Activated CD8-positive, alpha-beta memory T cell treated with anti-CD3 and anti-CD28 coated beads, Interleukin-2, amount 50 U/mL, for 4 hours (primary cell): ENCODE measurements around the gene PCDH15.

Source experiments
- DNase-seq: peaks from one replicate; pipeline ENCODE4 v3.0.0-alpha.2; 2020

Gene PCDH15

DNA sequence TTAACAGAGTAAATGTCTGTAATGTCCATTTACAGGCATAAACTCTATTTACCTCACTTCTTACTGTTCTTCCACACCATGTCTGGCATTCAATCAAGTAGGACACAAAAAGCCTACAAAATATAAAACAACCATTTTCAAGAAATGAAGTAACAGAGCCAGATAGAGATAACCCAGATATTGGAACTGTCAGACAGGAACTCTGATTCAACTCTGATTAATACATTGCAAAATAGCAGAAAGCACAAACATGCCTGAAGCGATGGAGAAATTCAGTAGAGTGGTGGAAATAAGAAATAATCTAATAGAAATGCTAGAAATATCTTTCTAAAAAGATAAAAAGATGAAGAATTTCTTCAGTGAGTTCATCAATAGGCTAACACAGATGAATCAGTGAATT lies 964.4 kb downstream of the PCDH15 start:
- DNase-seq, result no peak

DNA sequence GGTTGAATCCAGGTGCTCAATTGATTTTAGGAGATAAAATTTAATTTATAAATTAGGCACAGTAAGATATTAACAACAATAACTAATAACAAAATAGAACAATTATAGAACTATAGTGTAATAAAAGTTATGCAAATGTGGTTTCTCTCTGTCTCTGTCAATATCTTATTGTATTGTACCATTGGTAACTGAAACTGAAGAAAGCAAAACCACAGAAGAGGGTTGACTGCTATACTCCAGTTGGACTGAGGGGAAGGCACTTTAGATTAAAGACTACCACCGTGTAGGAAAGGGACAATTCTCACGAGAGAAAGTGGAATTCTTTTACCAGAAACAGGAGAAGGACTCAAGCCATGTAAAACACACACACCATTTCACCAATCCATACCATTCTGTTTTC lies 967.1 kb downstream of the PCDH15 start:
- no peak for DNase-seq

DNA sequence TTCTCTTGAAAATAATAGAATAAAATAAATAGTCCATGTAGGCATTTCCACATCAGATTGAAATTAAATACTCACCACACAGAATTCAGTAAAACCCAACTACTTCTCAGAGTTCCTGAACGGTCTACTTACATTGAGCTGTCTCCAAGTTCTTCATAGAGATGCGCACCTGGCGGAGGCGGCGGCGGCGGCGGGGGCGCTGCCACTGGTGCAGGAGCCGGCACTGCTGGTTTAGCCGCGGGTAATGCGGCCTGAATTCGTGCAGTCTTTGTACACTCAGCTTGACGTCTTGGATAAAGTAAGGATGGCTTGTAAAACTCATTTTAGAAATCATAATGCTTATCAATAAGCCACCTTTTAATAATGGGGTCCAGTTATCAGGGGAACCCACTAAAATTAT lies 973.8 kb downstream of the PCDH15 start:
- DNase-seq, result no peak

DNA sequence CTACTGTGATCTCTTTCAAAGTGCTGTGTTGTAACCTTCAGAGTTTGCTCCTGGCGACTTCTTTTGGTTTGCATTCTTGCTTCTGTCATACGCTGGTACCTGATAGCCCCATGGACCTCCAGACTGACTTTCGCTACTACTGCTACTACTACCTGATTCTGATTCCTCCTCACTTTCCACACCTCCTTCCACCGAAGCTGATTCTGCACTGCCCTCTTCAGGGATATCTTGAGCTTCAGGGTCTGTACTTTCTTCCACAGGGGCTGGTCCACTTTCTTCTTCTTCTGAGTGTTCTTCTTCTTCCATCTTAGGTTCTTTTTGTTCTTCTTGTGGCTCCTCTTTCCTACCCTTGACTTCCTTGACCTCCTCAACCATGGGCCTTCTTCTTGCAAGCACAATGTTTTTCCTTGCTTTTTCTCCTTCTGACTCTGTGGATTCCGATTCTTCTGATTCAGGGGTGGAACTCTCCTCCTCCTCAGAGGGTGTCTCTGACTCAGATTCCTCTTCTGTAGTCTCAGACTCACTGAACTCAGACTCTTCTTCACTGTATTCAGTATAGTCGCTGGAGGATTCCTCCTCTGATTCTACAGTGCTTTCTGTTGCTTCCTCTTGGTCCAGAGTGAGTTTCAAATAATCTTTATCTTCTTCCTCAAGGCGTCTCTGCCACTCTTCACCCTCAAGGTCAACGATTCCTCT lies 992.2 kb downstream of the PCDH15 start:
- DNase-seq, result no peak

DNA sequence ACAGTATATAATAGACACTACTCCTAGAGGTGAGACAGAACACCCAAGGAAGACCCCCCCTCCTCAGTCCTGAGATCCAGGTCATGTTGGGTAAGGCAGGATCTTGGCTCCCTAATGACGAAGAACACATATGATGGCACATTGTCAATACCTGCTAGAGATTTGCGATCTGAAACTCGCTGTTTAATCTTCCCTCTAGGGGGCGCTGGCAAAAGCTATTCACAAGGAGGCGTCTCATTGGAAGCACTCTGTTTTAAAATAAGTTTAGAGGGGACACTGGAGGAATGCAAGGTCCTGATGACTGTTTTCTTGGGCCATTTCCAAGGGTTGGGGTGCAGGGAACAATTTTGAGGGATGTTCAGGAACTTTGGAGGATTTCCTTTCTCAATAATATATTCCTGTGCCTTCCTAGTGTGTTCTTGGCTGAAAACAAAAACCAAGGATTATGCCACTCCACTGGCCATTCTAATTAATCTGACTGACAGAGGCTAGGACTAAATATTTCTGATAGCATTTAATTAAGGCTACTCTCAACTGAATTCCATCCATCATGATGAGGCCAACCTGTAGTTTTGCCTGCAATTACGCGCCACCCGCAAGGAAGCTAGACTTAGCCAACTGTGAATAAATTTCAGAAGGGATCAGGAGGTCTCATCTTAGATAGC lies 1014.7 kb downstream of the PCDH15 start:
- DNase-seq, result no peak

DNA sequence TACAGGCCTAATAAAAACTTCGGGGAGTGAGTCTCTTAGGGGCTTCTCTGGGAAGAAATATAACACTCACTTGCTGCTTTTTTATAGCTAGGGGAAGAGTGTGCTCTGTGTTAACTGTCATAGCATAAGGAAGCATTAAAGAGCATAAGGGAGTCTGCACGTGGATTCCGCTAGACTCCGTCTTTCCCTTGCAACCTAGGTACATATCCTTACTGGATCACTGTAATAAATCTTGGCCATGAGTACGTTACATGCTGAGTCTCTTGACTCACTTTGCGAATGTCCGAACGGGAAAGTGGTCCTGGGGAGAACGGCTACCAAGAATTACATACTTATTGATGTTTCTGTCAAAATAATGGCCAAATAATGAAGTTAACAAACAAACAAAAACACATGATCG lies 1029.3 kb downstream of the PCDH15 start:
- no peak for DNase-seq

DNA sequence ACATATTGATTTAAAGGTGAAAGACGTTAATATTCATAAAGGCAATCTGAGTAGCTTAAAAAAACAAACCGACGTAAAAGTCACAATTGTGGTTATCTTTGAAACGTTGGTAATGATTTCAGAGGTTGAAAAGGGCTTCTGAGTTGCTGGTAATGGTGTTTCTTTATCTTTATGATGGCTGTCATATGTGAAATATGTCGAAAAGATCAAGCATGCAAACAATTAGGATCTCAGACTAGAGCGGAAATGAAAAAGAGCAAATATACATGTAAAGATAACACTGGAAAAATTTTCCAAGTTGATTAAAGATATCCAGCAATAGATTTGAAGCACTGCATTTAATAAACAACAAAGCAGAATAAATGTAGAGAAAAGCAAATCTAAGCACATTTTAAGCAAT lies 1030.1 kb downstream of the PCDH15 start:
- no peak for DNase-seq

DNA sequence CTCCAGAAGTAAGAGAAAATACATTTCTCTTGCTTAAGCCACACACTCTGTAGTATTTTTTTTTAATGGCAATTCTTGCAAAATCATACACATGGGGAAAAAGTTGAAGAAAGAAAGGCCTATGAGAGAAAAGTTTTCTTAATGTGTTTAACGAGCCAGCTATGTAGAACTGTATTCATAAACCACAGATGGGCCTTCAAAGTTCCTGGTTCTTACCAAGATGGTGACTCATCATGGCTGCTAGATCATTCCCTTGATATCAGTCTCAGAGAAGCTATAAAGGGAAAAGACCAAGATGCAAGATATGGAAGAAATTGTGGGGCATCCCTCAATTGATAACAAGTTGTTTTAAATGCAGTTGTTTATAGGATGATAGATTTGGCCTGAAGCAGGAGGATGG lies 1035.7 kb downstream of the PCDH15 start:
- no peak for DNase-seq

DNA sequence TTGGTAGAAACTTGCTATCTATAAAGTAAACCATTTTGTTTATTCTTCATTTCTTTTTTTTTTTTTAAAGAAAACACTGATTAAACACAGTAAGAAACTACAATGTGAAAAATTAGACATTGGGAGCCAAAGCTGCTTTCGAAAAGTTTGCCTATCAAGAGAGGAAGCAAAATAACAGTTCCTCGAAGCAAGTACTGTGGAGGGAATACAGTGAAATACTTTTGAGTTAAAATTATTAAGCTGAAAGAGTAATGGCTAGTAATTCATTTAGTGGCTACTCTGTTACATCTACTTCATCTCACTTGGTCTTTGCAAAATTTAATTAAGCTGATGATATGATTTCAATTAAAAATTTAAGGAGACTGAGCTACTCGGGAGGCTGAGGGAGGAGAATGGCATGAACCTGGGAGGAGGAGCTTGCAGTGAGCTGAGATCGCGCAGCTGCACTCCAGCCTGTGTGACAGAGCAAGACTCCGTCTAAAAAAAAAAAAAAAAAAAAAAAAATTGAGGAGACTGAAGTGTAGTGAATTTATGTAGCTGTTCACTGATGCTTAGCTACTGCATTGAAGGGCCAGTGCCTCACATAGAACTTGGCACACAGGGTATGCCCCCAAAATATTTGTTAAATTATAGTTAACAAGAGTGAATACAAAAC lies 1046.3 kb downstream of the PCDH15 start:
- DNase-seq, result no peak
